Hematopoietic multipotent progenitor cell treated with erythropoietin and hydrocortisone succinate and interleukin-3 and kit ligand, for 17 days (in vitro differentiated cells): ENCODE measurements around the gene QRICH2.
"Not testable (repeated sequence)": the region's sequence is repeated elsewhere in the genome, so short reads cannot be mapped to it uniquely, and the experiment has no call there.

Experiments used
- DNase-seq: peaks from one replicate; pipeline ENCODE4 v3.0.0-alpha.2; 2015; ENCODE audit warnings: low spot score

QRICH2 gene

DNA sequence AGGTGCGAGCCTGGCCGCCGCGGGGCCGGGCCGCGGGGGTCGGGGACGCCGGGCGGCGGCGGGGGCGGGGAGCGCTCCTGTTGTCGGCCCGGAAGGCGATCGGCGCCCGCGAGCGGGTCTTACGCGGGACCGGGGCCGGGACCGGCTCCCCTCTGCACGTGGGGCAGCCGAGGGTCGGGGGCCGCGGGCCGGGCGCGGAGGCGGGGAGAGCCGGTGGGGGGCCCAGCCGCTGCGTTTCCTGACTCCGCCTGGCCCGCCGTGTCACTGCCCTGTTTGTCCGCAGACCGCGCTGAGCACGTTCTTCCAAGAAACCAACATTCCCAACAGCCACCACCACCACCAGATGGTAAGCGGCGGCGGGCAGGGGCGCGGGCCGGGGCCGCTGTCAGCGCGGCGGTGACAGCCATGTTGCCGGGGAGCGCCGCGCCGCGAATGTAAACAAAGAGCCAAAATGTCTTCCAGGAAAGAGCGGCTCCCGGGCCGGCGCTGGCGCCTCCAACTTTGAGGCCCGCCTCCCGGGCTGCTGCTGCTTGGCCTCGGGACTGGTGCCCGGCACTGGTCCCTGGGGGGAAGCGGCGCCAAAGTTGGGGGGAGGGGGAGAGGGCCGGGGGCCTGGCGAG is 42.3 kb downstream of the QRICH2 start:
- peak; percentile 51 for DNase-seq

DNA sequence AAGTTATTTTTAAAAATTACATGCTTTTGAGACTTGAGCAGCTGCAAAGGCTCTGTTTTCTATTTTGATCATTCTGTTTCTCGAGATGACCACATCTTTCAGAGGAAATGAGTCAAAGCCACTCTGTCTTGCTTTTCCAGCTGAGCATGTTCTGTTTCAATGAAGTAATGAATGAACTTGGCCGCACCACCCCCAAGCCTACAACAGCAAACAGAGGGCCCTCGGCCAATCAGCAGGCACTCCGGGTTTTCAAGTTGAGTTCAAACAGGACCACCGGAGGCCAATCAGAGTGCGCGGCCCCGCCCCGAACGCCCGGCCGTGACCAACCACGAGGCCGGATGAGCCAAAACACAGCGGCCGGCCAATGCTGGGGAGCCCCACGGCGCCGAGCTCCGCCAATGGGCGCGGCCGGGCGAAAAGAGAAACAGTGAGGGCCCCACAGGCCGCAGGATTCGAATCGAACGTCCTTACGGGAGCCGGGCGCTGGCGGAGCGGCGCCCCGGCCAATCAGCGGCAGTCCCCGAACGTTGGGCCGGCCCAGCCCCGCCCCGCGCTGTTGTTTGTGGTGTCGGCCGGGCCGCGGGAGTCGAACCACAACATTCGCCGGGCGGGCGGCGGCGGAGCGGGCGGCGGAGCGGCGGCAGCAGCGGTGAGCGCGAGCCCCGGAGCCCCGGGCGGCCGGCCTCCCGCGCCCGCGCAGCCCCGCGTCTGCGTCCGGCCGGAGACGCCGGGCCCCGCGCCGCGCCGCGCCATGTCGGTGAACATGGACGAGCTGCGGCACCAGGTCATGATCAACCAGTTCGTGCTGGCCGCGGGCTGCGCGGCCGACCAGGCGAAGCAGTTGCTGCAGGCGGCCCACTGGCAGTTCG is 43.1 kb downstream of the QRICH2 start, which contains the start of gene UBALD2:
Gene UBALD2, plus strand, starts transcription at position 594 of the 869 bp plus-strand sequence. Its CDS starts 158 bp downstream, at position 752.
- DNase-seq = peak; percentile 97

DNA sequence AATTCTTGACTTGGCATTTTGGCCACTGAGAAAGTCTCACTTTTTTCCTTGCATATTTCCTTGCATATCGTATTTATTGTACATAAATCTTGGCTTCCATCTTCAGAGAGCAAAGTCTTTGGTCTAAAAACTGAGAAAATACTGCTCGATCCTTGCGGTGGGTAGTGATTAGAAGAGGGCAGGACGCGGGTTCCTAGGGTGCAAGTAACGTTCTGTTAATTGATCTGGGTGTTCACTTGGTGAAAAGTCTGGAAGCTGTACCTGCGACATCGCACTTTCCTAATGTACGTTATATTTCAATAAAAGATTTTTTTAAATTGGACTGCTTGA is 43.7 kb downstream of the QRICH2 start:
- DNase-seq = no peak

DNA sequence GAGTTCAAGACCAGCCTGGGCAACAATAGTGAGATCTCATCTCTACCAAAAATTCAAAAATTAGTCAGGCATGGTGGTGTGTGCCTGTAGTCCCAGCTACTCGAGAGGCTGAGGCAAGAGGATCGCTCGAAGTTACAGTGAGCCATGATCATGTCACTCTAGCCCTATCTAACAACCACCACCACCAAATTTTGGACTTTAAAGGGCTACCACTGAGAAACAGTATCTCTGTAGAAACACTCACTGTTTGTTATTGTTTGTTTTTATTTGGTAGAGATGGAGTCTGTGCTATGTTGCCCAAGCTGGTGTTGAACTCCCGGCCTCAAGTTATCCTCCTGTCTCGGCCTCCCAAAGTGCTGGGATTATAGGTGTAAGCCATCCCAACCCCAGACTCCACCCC is 44.2 kb downstream of the QRICH2 start:
- no peak for DNase-seq

DNA sequence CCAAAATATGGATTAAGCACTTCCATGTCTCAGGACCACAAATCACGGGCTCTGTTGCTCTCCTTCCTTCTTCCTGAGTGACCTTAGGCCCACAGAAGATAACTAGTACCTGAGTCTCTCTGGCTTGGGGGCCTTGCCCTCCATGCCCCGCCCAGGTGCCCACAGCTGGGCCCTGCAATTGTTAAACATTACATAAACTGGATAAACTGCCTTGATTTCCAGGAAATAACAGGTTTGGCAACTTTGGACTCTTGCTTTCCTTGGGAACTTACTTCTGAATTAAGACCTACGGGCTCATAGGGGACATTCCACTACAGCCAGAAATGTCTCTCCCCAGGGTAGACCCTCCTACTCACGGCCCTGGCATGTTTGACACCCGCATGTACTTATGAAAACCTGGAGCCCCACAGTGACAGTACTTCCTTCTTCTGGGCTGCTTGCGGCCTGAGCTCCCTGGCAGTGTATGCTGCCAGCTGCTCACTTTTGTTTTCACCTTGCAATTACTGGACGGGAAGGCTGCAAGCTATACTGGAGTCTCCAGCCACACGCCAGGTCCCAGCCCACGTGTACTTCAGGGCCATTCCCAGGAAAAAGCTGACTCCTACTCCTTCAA is 45.2 kb downstream of the QRICH2 start:
- no peak for DNase-seq

DNA sequence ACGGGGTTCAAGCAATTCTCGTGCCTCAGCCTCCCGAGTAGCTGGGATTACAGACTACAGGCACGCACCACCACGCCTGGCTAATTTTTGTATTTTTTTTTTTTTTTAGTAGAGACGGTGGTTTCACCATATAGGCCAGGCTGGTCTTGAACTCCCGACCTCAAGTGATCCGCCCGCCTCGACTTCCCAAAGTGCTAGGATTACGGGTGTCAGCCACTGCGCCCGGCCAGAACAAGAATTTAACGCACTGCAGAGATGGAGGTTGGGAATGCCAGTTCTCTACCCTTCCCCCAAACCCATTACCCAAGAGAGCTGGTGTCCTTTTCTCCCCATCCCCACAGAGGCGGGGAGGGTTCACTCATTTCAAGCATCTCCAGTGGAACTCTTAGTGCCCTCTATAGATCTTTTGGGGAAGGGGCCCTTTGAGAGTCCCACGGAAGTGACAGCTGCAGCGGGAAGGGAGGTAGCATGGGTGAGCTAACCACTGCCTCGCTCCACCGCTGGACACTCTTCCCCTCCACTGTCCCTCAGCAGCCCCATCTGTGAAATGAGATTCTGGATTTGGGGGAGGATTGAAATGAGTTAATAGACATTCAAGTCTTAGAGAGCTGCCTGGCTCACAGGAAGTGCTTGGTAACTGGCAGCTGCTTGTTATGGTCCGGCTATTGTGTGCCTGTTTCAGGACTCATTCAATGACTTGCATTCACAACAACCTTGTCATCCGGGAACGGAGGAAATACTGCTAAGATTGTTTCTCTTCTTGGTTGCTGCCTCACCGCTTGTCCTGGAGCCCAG is 46.5 kb downstream of the QRICH2 start:
- DNase-seq = no peak

DNA sequence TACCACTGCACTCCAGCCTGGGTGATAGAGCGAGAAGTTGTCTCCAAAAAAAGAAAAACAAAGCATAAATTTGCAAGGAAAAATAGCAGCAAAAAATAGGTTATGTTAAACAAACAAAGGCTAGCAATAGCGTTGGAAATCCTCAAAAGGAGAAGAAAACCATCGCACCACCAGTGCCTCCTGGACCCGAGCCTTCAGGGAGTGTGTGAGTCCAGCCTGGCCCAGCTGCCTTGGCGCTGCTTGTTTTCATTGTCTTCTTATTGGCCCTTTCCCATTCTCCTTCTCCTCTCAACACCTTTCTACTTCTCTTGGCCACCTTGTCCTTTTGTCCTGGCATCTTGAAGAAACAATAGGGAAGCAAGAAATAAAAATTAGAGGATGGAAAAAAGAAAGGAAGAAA is 47.4 kb downstream of the QRICH2 start:
- DNase-seq = no peak

DNA sequence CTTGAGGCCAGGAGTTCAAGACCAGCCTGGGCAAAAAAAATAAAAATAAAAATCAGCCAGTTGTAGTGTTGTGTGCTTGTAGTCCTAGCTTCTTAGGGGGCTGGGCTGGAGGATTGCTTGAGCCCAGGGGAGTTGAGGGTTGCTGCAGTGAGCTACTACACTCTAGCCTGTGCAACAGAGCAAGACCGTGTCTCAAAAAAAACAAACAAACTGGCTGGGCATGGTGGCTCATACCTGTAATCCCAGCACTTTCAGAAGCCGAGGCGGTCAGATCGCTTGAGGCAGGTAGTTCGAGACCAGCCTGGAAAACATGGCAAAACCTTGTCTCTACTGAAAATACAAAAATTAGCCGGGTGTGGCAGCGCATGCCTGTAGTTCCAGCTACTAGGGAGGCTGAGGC is 47.9 kb downstream of the QRICH2 start:
- DNase-seq = no peak

DNA sequence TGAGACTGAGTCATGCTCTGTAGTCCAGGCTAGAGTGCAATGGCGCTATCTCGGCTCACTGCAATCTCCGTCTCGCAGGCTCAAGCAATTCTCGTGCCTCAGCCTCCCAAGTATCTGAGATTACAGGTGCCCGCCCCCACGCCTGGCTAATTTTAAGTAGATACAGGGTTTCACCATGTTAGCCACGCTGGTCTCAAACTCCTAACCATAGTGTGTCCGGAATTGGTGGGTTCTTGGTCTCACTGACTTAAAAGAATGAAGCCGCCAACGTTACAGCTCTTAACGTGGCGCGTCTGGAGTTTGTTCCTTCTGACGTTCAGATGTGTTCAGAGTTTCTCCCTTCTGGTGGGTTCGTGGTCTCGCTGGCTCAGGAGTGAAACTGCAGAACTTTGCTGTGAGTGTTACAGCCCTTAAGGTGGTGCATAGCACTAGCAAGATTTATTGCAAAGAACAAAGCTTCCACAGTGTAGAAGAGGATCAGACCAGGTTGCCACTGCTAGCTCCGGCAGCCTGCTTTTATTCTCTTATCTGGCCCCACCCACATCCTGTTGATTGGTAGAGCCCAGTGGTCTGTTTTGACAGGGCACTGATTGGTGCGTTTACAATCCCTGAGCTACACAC is 51.5 kb downstream of the QRICH2 start:
- DNase-seq = not testable (repeated sequence)

DNA sequence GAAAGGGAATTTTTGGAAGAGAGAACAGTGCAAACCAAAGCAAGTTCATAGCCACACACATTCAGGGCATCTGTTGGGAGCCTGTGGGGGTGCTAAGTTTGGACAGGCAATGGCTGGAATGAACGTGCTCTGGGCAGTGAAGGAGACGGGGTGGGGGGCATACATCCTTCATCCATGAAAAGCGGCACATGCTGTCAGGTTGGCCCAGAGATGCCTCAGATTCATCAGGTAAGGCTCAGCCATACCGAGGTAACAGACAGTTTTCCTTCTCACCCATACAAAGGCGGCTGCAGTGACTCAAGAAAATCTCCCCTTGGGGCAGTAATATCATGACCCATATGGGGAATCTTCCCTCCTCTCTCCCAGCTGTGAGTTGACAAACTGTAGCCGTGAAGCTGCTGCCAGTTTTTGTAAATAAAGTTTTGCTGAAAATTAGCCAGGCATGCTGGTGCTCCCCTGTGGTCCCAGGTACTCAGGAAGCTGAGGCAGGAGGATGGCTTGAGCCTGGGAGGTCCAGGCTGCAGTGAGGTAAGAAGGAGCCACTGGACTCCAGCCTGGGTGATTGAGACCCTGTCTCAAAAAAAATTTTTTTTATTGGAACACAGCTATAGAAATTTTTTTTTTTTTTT is 52.2 kb downstream of the QRICH2 start:
- DNase-seq = no peak

DNA sequence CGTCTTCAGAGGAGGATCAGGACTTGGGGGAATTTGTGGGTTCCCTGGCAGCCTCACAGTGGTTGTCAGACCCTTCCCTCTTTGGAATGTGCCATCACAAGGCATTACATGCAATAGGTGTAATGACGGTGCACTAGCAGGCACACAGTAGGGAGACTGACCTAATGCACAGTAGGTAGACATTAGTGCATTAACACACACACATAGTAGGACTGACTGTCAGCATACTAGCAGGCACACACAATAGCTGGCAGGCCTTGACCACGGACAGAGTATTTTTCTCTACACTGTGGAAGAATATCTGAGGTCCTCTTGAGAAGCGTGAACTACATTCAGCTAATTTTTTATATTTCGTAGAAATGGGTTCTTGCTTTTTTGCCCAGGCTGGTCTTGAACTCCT is 53.8 kb downstream of the QRICH2 start:
- DNase-seq = no peak

DNA sequence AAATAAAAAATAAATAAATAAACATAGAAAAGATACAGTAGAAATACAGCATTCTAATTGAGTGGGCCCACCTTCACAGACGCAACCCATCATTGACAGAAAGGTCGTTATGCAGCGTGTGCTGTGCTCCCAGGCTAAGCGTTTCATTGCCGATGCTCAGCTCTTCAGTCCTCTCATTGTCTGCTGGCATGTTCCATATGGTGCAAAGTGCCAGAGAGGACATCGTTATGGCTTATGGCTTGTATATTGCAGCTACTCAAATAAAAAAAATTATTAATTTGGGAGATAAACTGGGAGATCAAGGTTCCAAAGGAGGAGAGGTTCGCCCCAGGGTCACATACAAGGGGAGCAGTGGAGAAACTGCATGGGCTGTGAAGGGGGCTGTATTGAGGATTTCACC is 54.2 kb downstream of the QRICH2 start:
- no peak for DNase-seq

DNA sequence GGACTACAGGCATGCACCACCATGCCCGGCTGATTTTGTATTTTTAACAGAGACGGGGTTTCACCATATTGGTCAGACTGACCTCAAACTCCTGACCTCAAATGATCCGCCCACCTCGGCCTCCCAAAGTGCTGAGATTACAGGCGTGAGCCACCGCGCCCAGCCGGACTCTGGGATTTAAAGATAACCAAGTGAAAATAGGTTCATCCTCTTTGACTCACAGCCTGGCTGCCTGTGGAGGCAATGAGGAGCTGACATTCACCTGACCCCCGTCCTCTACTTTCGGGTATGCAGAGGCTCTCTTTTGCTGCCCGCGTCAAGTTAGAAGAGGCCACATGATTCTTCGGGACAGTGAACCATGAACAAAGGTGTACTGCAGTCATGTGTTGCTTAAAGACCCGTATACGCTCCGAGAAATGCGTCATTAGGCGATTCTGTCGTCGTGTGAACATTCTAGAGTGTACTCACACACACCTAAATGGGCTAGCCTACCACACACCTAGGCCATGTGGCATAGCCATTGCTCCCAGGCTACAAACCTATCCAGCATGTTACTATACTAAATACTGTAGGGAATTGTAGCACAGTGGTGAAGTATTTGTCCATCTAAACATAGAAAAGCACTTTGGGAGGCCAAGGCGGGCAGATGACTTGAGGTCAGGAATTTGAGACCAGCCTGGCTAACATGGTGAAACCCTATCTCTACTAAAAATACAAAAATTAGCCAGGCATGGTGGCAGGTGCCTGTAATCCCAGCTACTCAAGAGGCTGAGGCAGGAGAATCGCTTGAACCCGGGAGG is 54.9 kb downstream of the QRICH2 start:
- DNase-seq = not testable (repeated sequence)

DNA sequence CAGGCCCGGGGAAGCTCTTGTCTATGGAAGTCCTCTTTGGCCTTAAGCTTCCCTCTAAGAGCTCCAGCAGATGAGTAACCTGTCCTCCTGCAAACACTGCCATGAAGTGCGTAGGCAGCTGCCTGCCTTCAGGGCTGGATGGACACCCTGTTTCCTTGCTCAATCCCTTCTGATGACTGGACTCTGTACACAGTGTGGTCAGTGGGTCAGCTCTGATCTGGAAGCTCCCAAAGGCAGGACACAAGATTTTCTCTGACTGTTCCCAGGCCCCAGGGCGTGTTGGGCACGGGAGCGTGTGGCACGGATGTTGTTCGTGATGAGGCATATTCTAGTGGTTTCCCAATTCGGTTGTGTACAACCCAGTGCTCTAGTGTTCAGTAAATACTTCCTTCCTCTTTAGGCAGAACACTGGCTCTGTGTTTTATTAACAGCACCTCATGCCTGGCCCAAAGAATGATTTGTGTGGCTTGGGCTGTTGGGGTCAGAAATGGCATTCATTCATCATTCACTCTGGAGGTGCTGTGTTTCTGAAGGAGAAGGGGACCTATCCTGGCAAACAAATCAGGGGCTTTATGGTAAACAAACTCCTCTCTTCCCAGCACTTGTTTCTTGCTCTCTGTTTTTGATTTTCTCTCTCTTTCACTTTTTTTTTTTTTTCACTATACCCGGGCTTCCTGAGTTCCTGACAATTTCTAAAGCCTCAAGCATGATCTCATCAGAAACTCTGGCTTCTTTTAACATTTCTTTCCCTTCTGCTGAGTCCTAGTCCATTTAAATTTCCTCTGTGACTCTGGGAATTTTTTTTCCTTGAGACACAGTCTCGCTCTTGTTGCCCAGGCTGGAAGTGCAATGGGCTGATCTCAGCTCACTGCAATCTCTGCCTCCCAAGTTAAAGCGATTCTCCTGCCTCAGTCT is 55.8 kb downstream of the QRICH2 start:
- DNase-seq = no peak

DNA sequence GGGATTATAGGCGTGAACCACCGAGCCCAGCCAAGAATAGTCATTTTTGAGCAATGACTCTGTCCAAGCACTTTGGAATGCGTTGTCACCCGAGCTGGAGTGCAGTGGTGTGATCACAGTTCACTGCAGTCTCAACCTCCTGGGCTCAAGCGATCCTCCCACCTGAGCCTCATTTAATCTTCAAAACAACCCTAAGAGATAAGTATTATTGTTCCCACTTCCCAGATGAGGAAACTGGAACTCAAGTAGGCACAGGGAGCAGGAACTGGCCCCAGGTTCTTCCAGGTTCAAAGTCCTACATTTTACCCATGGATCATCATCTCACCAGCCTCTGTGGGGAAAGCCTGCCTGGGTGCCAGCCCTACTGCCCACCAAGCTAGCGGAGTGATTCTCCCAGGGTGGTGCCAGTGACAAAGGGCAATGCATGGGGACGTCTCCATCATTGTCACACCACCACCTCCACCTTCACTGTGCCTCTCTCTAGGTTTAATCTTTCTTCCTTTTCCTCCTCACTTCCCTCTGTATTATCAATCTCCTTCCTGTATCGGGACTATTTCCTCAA is 56.5 kb downstream of the QRICH2 start:
- no peak for DNase-seq

DNA sequence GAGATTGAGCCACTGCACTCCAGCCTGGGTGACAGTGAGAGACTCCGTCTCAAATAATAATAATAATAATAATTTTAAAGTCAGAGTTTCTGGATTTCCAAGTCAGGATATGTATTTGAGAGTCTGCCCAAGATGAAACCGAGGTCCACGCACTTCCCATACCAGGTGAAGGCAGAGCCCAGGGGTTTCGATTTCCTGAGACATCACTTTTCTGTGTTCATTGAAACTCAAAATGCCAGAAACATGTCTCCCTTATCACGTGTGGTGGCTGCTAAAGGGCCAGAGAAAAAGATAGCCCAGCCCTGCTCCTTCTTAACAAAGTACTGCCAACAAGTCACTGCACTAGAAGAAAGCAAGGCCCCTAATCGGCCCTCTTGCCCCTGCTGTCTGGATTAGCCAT is 57.9 kb downstream of the QRICH2 start:
- no peak for DNase-seq

DNA sequence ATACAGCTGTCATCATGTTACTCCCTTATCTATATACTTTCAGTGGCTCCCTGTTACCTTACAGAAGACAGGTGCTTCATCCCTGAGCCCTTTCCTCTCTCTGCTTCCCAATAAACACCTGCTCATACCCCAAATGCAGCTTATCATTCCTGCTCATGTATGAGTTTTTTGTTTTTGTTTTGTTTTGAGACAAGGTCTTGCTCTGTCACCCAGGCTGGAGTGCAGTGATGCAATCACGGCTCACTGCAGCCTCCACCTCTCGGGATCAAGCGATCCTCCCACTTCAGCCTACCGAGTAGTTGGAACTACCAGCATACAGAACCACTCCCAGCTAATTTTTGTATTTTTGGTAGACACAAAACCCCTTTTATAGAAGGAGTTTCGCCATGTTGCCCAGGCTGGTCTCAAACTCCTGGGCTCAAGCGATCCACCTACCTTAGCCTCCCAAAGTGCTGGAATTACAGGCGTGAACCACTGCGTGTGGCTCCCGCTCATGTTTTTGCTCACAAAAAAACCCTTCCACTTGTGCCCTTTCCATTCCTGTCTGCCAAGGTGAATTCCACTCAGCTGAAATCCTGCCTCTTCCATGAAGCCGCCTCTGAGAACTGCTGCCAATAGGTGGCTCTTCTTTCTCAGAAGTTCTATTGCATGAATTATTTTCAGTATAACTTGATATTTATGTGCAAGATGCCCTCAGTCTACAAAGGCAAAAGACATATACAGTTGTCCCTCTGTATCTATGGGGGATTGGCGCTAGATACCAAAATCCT is 59.9 kb downstream of the QRICH2 start:
- DNase-seq = no peak

DNA sequence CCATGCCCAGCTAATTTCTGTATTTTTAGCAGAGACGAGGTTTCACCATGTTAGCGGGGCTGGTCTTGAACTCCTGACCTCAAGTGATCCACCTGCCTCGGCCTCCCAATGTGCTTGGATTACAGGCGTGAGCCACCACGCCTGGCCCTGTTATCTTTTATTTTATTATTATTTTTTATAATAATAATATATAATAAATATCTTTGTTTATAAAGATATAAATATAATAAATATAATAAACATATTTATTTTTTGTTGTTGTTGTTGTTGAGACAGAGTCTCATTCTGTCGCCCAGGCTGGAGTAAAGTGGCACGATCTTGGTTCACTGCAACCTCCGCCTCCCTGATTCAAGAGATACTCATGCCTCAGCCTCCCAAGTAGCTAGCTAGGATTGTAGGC is 60.8 kb downstream of the QRICH2 start:
- DNase-seq = no peak
